ENCODE data around the gene RHOBTB1.

The RHOBTB1 gene

GRCh38 chr10:60917331-60918280 is 26.4 kb downstream of the RHOBTB1 start:
- Histone ChIP-seq H3K36me3 (no peaks in the 10 kb centered on the region), H3K9me3 (no peaks in the 10 kb centered on the region), H3K4me3 (ENCODE audit: low read depth, low read length) (no peak overlapping the region), H3K4me1 (no peaks in the 10 kb centered on the region), H3K27me3 (no peaks in the 10 kb centered on the region)
- DNase-seq: no peak
- TF ChIP-seq, protein P1, sequence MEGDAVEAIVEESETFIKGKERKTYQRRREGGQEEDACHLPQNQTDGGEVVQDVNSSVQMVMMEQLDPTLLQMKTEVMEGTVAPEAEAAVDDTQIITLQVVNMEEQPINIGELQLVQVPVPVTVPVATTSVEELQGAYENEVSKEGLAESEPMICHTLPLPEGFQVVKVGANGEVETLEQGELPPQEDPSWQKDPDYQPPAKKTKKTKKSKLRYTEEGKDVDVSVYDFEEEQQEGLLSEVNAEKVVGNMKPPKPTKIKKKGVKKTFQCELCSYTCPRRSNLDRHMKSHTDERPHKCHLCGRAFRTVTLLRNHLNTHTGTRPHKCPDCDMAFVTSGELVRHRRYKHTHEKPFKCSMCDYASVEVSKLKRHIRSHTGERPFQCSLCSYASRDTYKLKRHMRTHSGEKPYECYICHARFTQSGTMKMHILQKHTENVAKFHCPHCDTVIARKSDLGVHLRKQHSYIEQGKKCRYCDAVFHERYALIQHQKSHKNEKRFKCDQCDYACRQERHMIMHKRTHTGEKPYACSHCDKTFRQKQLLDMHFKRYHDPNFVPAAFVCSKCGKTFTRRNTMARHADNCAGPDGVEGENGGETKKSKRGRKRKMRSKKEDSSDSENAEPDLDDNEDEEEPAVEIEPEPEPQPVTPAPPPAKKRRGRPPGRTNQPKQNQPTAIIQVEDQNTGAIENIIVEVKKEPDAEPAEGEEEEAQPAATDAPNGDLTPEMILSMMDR (IDR thresholded peaks at IDR 0.05; ENCODE audit: low read depth, low read length): no peak

GRCh38 chr10:60916025-60916424 is 28.0 kb downstream of the RHOBTB1 start:
- peak; percentile 12 for DNase-seq
- H3K27me3 ChIP-seq: no peaks in the 10 kb centered on the region
- TF ChIP-seq, protein P1 (IDR thresholded peaks at IDR 0.05; ENCODE audit: low read depth, low read length): peak; percentile 39; the same call in 1 of the 2 replicates
- no peaks in the 10 kb centered on the region for H3K36me3 ChIP-seq
- H3K9me3 ChIP-seq: no peaks in the 10 kb centered on the region
- no peak overlapping the region for H3K4me3 ChIP-seq (ENCODE audit: low read depth, low read length)
- H3K4me1 ChIP-seq: no peaks in the 10 kb centered on the region

DNA sequence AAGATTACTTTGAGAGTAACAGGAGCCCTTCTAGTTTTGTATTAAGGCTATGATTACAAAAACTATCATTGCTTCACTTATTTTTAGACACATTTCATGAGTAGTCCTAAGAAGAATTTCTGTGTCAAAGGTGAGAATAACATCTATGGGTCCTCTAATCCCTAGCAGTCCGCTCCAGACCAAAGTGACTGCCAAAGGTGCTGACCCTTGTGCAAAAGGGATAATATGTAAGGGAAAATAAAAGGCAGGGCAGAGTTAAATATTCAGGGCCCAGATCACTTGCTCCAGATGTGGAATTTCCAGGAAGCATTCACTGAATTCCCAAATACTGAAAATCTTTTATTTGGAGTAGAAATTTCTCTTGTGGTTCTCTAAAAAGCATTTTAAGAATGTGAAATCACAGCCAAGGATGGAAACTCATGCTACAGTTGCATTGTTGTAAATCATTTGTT is 29.3 kb downstream of the RHOBTB1 start:
- TF ChIP-seq, protein P1 (IDR thresholded peaks at IDR 0.05; ENCODE audit: low read depth, low read length): no peak
- Histone ChIP-seq H3K4me1 (no peaks in the 10 kb centered on the region), H3K27me3 (no peaks in the 10 kb centered on the region), H3K36me3 (no peaks in the 10 kb centered on the region), H3K4me3 (ENCODE audit: low read depth, low read length) (no peak overlapping the region), H3K9me3 (no peaks in the 10 kb centered on the region)
- no peak for DNase-seq

GRCh38 chr10:60913657-60914056 is 30.3 kb downstream of the RHOBTB1 start:
- Histone ChIP-seq H3K36me3 (no peaks in the 10 kb centered on the region), H3K9me3 (no peaks in the 10 kb centered on the region), H3K4me3 (ENCODE audit: low read depth, low read length) (no peak overlapping the region), H3K27me3 (no peaks in the 10 kb centered on the region), H3K4me1 (no peaks in the 10 kb centered on the region)
- no peak for DNase-seq
- TF ChIP-seq, protein P1 (IDR thresholded peaks at IDR 0.05; ENCODE audit: low read depth, low read length): no peak

- no peaks in the 10 kb centered on the region for H3K36me3 ChIP-seq
- H3K4me3 ChIP-seq (ENCODE audit: low read depth, low read length): no peak overlapping the region
- H3K4me1 ChIP-seq: no peaks in the 10 kb centered on the region
- no peaks in the 10 kb centered on the region for H3K27me3 ChIP-seq
- H3K9me3 ChIP-seq: no peaks in the 10 kb centered on the region
- TF ChIP-seq, protein P1 (IDR thresholded peaks at IDR 0.05; ENCODE audit: low read depth, low read length): no peak
- DNase-seq: no peak
Observed at GRCh38 chr10:60913071-60913470, 30.9 kb downstream of the RHOBTB1 start.

DNA sequence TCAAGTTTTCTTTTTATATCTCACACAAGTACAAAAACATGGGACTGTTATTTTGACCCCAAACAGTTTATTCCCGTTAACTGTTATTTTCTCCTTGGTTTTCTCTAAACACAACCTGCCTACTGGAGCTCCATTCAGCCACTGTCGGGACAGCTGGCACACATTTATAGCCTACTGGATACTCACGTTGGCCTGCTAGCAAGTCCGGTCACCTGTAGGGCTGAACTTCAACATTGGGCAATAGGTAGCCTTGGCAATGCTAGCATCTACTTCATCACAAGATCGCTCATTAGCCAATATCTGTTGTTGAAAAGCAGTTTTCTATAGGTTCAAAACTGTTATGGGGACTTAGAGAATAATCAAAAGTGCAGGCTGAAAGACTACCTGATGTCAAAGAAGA is 32.3 kb downstream of the RHOBTB1 start:
- H3K4me1 ChIP-seq: no peaks in the 10 kb centered on the region
- no peaks in the 10 kb centered on the region for H3K9me3 ChIP-seq
- H3K36me3 ChIP-seq: no peaks in the 10 kb centered on the region
- no peak for DNase-seq
- no peak overlapping the region for H3K4me3 ChIP-seq (ENCODE audit: low read depth, low read length)
- H3K27me3 ChIP-seq: no peaks in the 10 kb centered on the region
- TF ChIP-seq, protein P1 (IDR thresholded peaks at IDR 0.05; ENCODE audit: low read depth, low read length): no peak

Measured in BE2C (cell line).